Measurements from ENCODE around the gene MLXIPL. TPM values are rescaled to one million over a fixed set of nuclear protein-coding genes. Genes with fewer than 3 reads are reported as not detected.
"Not testable (repeated sequence)": the region's sequence is repeated elsewhere in the genome, so short reads cannot be mapped to it uniquely, and the experiment has no call there.

The MLXIPL gene
- total RNA-seq, 2 donors from 2014 or later = not detected

- Mint-ChIP-seq H3K27ac (no peak overlapping the region), H3K36me3 (peaks cover 18 to 39% of the 10 kb centered on the region in 2 donors), H3K9me3 (no peaks in the 10 kb centered on the region)
- DNase-seq (ENCODE audit: low spot score in 2 of 2) (no peak), ATAC-seq (no peak)
Measured at GRCh38 chr7:73573791-73574190, 50.5 kb downstream of the MLXIPL start.

DNA sequence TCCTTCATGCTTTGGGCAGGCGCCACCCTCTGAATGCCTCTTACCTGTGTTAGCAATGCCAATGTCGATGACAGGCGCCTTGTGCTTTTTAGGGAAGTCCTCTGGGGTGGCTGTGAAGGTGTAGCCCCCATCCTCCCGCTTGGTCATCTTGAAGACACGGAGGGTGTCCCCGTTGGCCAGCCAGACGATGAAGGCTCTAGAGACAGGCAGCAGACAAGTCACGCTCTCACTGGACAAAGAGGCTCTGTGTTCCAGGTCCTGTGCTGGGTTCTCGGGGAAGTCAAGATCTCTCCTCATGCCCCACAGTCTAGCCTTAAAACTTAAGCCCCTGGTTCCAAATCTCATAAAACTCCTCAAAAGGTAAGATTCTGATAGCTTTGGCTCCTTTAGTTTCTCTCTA is 51.0 kb downstream of the MLXIPL start:
- DNase-seq (ENCODE audit: low spot score in 2 of 2) (no peak), ATAC-seq (no peak)
- no peaks in the 10 kb centered on the region for H3K9me3 Mint-ChIP-seq
- peak overlapping the region in 1 of 2 donors; percentile 44 for H3K27ac Mint-ChIP-seq
- peaks cover 15 to 34% of the 10 kb centered on the region in 2 donors for H3K36me3 Mint-ChIP-seq

DNA sequence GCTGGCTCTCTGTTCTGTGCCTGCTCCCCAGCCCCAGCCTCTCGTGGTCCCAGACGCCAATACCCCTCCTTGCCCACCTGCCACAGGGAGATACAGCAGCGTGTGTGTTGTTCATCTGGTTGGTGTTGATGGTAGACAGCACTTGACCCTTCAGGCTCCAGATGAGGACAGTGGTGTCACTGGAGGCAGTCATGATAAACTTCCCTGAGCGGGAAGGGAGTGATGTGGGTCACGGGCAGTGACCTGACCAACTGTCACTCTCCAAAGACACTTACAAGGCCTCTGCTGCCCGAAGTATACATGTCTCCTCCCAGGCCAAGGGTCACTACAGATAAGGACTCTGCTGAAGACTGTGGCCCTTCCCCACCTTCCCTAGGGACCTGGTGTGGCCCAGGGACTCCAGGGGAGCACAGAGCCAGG is 51.5 kb downstream of the MLXIPL start:
- Mint-ChIP-seq H3K27ac (peak overlapping the region in 1 of 2 donors; percentile 44), H3K36me3 (peaks cover 10 to 29% of the 10 kb centered on the region in 2 donors), H3K9me3 (no peaks in the 10 kb centered on the region)
- DNase-seq (ENCODE audit: low spot score in 2 of 2) (no peak), ATAC-seq (no peak)

DNA sequence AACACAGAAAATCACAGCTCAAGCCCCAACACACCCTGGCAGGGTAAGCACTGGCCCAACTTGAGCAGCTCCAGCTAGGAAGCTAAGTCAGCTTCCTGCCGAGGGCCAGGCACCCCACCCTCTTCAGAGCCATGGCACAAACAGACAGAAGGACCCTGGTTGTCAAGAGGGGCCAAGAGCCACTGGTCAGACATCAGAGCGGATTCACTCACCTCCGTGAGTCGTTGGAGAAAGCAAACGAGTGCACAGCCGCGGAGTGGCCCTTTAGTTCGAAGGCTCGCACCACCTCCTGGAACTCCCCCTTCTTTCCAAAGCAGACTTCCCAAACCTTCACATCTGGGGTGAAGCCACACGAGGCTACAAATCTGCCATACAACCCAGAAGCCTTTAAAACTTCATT is 53.3 kb downstream of the MLXIPL start:
- no peak for ATAC-seq
- Mint-ChIP-seq H3K9me3 (no peaks in the 10 kb centered on the region), H3K36me3 (peaks cover 9 to 21% of the 10 kb centered on the region in 2 donors), H3K27ac (peak overlapping the region in 1 of 2 donors; percentile 61)
- DNase-seq (ENCODE audit: low spot score in 2 of 2) = no peak

DNA sequence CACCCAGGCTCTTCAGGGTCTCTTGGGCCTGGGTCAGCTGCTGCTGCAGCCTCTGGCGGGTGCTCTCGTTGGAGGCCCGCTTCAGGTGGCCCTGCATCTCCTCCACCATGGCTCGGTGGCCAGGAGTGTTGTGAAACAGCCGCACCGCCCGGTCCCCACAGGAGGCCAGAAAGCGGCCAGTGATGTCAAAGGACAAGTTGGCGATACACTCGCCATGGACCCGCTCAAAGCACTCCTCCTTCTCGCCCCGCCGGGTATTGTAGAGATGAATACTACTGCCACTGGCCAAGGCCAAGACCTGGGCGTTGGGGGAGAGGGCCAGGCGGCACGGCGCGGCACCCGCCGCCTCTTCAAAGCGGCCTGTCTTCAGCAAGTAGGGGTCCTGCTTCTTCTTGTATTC is 53.8 kb downstream of the MLXIPL start:
- Mint-ChIP-seq H3K36me3 (peaks cover 9 to 21% of the 10 kb centered on the region in 2 donors), H3K27ac (no peak overlapping the region), H3K9me3 (no peaks in the 10 kb centered on the region)
- no peak for DNase-seq (ENCODE audit: low spot score in 2 of 2)
- ATAC-seq = no peak

DNA sequence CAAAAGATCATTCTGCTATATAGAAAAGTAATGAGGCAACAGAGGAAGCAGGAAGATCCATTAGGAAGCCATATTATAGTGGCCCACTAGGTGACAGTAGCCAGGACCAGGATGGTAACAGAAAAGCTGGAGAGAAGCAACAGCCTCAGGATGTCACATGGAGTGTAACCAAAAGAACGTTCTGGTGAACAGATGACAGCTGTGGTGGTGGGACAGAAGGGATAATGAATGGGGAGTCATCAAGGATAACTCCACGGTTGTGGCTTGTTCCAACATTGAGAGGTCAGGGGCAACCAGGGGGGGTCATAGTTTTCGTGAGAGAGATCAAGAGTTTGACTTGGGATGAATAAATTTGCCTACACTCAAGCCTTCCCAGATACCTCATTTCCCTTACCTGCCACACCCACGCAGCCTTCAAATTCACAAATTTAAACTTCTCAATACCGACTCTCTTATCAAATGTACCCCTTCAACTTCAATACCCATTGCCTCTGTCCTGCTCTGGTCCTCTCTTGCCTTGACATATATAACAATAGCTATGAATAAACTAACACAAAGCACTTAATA is 55.2 kb downstream of the MLXIPL start:
- Mint-ChIP-seq H3K27ac (no peak overlapping the region), H3K9me3 (no peaks in the 10 kb centered on the region), H3K36me3 (peaks cover 9 to 15% of the 10 kb centered on the region in 2 donors)
- ATAC-seq = no peak
- DNase-seq (ENCODE audit: low spot score in 2 of 2) = no peak

GRCh38 chr7:73567846-73568685 is 56.3 kb downstream of the MLXIPL start:
- no peak overlapping the region for H3K27ac Mint-ChIP-seq
- H3K36me3 Mint-ChIP-seq = peaks cover 9 to 11% of the 10 kb centered on the region in 2 donors
- no peaks in the 10 kb centered on the region for H3K9me3 Mint-ChIP-seq
- ATAC-seq = peak; percentile 9 to 46
- DNase-seq (ENCODE audit: low spot score in 2 of 2) = no peak

GRCh38 chr7:73567140-73567539 is 57.2 kb downstream of the MLXIPL start:
- Mint-ChIP-seq H3K27ac (peak overlapping the region in 1 of 2 donors; percentile 82), H3K9me3 (no peaks in the 10 kb centered on the region), H3K36me3 (peaks cover 3 to 9% of the 10 kb centered on the region in 2 donors)
- DNase-seq (ENCODE audit: low spot score in 2 of 2) (no peak), ATAC-seq (no peak)

GRCh38 chr7:73566431-73566830 is 57.9 kb downstream of the MLXIPL start:
- not testable (repeated sequence) for H3K36me3 Mint-ChIP-seq; DNase-seq (ENCODE audit: low spot score in 2 of 2); ATAC-seq; H3K9me3 Mint-ChIP-seq
- H3K27ac Mint-ChIP-seq = peak overlapping the region in 1 of 2 donors; percentile 82

- DNase-seq (ENCODE audit: low spot score in 2 of 2) (no peak), ATAC-seq (peak in 1 of 2 donors; percentile 33)
- H3K27ac Mint-ChIP-seq = peak overlapping the region in 1 of 2 donors; percentile 82
Measured at GRCh38 chr7:73565675-73566340, 58.5 kb downstream of the MLXIPL start.

DNA sequence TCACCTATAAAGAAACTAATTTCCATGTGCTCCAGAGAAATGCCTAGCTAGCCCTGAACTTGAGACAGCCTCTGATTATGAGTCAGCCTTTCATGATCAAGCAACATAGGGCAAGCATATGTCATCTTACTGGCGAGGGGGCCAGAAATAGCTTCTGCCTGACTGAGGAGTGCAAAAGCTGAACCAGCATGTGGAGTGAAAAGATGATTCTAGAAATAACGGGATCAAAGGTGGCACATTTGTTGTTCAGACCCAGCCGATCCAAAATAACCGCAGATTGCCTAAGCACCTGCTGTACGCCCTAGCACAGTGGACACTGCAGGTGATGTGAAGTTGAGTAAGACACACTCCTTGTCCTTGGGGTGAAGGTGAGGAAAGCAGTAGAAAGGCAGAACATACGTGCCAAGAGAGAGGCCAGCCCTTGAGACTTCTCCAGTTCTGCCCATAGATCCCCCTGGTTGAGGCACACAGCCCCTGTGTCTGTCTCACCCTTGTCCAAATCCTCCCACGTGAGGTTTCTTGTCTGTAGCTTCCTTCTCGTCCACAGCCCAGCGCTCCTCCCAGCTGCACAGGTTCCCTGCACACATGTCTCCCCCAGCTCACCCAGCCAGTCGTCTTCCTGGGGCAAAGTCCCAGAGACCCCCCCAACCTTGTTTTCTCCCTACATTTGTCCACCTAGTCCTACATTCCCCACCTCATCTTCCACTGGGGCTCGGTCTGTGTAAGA is 64.0 kb downstream of the MLXIPL start:
- no peak overlapping the region for H3K27ac Mint-ChIP-seq
- DNase-seq (ENCODE audit: low spot score in 2 of 2) = peak in 1 of 2 donors; percentile 23

More at GRCh38 chr7:73565675-73566340, 58.5 kb downstream of the MLXIPL start:
- Mint-ChIP-seq H3K9me3 (no peaks in the 10 kb centered on the region), H3K36me3 (peaks cover 0 to 6% of the 10 kb centered on the region in 2 donors)

GRCh38 chr7:73557397-73558257 is 66.7 kb downstream of the MLXIPL start, which contains the start of gene BCL7B:
BCL7B (minus strand) TSS chr7:73557690; CDS start chr7:73557578, 112 bp downstream.
- DNase-seq (ENCODE audit: low spot score in 2 of 2) (peak; percentile 81 to 89), ATAC-seq (peak; percentile 61 to 74)
- H3K9me3 Mint-ChIP-seq = no peaks in the 10 kb centered on the region
- H3K36me3 Mint-ChIP-seq = peaks cover 14 to 15% of the 10 kb centered on the region in 2 donors
- H3K27ac Mint-ChIP-seq = peak within 1 kb of the TSS; percentile 92 to 97

More for the DNA sequence above, 64.0 kb downstream of the MLXIPL start:
- Mint-ChIP-seq H3K36me3 (peaks cover 8 to 13% of the 10 kb centered on the region in 2 donors), H3K9me3 (no peaks in the 10 kb centered on the region)
- ATAC-seq = no peak

DNA sequence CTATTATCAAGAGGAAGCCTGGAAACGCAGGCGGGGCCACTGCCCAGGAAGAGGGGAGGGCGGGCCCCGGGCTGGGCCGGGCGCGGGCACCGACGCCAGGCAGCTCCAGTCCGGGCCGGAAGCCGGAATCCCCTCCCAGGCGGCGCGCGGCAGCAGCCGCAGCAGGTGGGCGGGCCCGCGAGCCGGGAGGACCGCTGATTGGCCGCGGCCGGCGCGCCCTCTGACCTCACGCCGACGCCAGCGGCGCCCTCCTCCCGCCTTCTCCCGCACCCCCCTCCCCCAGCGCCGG is 67.3 kb downstream of the MLXIPL start:
- Mint-ChIP-seq H3K9me3 (no peaks in the 10 kb centered on the region), H3K36me3 (peaks cover 14 to 18% of the 10 kb centered on the region in 2 donors), H3K27ac (peak overlapping the region; percentile 81 to 92)
- peak; percentile 92 to 93 for ATAC-seq
- peak; percentile 93 to 96 for DNase-seq (ENCODE audit: low spot score in 2 of 2)

GRCh38 chr7:73556208-73557107 is 67.9 kb downstream of the MLXIPL start:
- ATAC-seq (no peak), DNase-seq (ENCODE audit: low spot score in 2 of 2) (no peak)
- peak overlapping the region; percentile 89 to 92 for H3K27ac Mint-ChIP-seq
- peaks cover 14 to 20% of the 10 kb centered on the region in 2 donors for H3K36me3 Mint-ChIP-seq
- H3K9me3 Mint-ChIP-seq = no peaks in the 10 kb centered on the region
